ENCODE data around the gene SH2D4B. TPM values are rescaled to one million over a fixed set of nuclear protein-coding genes. Genes with fewer than 3 reads are reported as not detected.

The SH2D4B gene
- total RNA-seq, result under 1 TPM; 0.05 to 0.10 TPM

DNA sequence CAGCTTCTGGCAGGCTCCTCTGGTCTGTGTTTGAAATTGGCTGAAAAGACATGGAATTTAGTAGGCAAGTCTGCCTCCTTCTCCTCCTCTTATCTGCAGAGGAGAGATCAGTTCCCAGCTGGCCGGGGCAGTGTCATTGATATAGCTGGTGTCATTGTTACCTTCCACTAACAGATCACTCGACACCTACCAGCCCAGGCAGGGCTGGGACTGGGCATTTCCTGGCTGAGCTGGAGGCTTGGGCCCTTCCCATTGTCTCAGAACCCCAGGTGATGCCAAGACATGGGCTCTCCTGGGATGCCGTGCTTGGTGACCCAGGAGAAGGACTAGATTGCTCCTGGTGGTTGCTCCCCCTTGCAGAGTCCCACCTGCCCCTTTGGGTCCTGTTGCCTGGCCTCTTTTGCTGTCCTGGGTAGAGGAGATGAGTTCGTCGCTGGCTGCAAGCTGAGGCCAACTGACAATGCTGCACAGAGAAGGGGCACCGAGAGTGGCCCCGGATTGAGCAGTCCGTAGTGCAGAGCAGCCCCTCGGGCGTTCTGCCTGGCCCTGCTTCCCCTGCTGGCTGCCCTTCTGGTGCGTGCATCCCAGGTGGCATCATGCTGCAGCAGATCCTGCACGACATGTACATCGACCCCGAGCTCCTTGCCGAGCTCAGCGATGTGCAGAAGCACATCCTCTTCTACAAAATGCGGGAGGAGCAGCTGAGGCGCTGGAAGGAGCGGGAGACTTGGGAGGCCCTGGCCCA lies at the start of gene SH2D4B:
Gene SH2D4B, plus strand, starts transcription at position 167 of the 745 bp plus-strand sequence. Its CDS starts 430 bp downstream, at position 597.
- Mint-ChIP-seq H3K4me3 (peak within 1 kb of the TSS; percentile 89), H3K4me1 (ENCODE audit: low read depth) (peaks cover 14% of the 10 kb centered on the region), H3K27me3 (ENCODE audit: low read depth) (no peaks in the 10 kb centered on the region), H3K27ac (peak within 1 kb of the TSS; percentile 98), H3K9me3 (no peaks in the 10 kb centered on the region), H3K36me3 (ENCODE audit: low read depth) (no peaks in the 10 kb centered on the region)
- intact Hi-C loops (cut with micrococcal nuclease), result loop anchor here (2.0 to 10.0 kb wide), 4 partner anchors 61 to 461 kb away; partner anchors contain the start of gene TMEM254
- CTCF ChIA-PET, result interaction anchor here (0.6 to 0.9 kb wide), 3 partner anchors 10 to 32 kb away, joined by 3 read pairs; no protein-coding TSS in a partner anchor
- no peak for DNase-seq

DNA sequence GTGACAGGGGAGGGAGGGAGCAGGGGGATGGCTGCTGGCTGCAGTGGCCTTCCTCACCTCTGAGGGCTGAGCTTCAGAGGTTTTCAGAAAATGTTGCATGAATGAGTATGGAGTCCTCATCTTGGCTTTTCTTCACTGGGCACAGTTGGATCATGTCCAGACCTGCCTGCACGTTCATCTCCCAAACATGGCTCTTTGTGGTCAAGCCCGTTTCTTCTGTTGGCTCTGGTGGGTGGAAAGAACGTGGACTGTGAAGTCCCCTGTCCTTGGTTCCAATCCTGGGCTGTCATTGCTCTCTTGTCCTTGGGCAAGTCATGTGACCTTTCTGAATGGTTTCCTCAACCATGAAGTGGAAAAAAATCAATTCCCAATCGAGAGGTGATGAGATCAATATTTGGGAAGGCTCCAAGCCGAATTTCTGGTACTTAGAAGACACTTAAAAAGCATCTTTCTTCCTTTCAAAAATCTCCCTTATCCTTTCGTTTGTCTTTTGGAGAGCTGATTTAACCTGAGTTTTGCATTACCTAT lies 49.1 kb upstream of the SH2D4B start:
- peaks cover 29% of the 10 kb centered on the region for H3K36me3 Mint-ChIP-seq (ENCODE audit: low read depth)
- H3K27me3 Mint-ChIP-seq (ENCODE audit: low read depth), result no peaks in the 10 kb centered on the region
- no peaks in the 10 kb centered on the region for H3K9me3 Mint-ChIP-seq
- peaks cover 98% of the 10 kb centered on the region for H3K4me1 Mint-ChIP-seq (ENCODE audit: low read depth)
- CTCF ChIA-PET, result interaction anchor here (0.9 to 11.2 kb wide), 6 partner anchors 12 to 44 kb away, joined by 3 to 165 read pairs (median 4); no protein-coding TSS in a partner anchor
- H3K4me3 Mint-ChIP-seq, result no peak overlapping the region
- intact Hi-C loops (cut with micrococcal nuclease), result no loop called here
- no peak for DNase-seq
- H3K27ac Mint-ChIP-seq, result peak overlapping the region; percentile 86

DNA sequence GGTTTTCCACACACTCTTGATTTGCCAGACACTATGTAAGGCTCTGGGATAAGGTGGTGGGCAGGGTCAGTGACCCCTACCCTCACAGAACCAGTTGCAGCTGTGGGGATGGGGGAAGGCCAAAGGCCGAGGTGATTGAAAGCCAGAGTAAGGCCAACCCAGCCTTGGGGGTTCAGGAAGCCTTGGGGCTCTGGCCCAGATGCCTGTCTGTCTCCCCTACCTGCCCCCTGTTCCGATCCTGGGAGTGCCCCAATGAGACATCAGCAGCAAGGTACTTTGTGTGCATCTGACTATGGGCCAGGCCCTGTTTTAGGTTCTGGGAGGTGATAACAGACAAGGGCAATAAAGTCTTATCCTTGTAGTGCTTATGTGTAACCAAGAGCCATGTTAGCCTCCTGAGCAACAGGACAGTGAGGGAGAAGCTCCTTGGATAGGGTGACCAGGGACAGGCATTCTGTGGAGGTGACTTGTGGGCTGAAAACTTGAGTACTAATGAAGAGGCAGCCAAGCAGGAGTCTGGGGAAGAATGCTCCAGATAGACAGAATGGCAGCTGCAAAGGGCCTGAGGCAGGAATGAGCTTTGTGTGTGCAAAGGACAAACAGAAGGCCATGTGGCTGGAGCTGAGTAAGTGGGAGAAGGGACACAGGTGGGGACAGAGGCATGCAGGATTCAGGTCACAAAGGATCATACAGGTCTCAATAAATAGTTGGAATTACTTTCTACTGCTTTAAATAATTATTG lies 48.2 kb upstream of the SH2D4B start:
- peak overlapping the region; percentile 42 for H3K27ac Mint-ChIP-seq
- H3K36me3 Mint-ChIP-seq (ENCODE audit: low read depth), result peaks cover 28% of the 10 kb centered on the region
- H3K4me3 Mint-ChIP-seq, result no peak overlapping the region
- no peaks in the 10 kb centered on the region for H3K27me3 Mint-ChIP-seq (ENCODE audit: low read depth)
- intact Hi-C loops (cut with micrococcal nuclease), result no loop called here
- H3K9me3 Mint-ChIP-seq, result no peaks in the 10 kb centered on the region
- CTCF ChIA-PET, result interaction anchor here (0.5 to 11.2 kb wide), 4 partner anchors 12 to 45 kb away, joined by 3 to 165 read pairs (median 5); no protein-coding TSS in a partner anchor
- H3K4me1 Mint-ChIP-seq (ENCODE audit: low read depth), result peaks cover 99% of the 10 kb centered on the region
- DNase-seq, result no peak

DNA sequence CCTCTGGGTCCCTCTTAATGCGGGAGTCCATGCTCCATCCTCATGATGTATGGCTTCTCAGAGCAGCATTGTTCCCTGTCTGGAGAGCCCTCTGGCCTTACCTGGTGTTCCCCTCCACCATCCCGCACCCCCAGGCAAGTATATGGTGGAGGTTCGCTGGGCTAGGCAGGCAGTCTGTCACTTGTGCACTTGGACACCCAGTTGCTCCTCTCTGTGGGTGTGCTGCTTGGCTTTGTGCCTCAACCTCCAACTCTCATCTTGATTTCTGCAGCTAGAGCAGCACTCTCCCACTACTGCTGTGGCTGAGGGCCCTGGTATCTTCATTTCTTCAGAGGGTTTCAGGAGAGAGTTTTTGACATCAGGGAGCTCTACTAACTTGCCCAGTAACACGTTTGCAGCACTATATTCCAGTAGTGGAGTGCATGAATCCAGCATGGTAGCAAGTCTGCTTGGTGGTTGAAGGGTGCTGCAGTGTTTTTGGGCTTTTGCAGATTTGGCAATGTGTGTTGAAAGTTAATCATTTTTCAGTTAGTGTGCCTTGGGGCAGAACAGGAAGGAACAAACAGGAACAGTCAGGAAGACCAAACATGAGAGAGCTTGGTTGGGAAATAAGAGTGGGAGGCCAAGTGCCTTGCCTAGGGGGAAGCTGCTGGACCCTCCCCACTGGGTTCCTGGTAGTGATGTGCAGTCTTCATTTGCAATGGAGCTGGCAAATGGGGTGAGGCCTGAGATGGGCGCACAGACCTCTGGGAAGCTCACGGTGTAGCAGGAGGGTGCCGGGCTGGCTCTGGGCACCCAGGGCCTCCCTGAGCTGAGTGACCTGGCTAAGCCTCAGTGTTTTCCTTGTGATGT lies 46.2 kb upstream of the SH2D4B start:
- peaks cover 99% of the 10 kb centered on the region for H3K4me1 Mint-ChIP-seq (ENCODE audit: low read depth)
- H3K27ac Mint-ChIP-seq, result peak overlapping the region; percentile 65
- intact Hi-C loops (cut with micrococcal nuclease), result no loop called here
- CTCF ChIA-PET, result interaction anchor here (1.1 to 11.2 kb wide), 5 partner anchors 10 to 38 kb away, joined by 3 to 165 read pairs (median 4); no protein-coding TSS in a partner anchor
- H3K9me3 Mint-ChIP-seq, result peaks cover 4% of the 10 kb centered on the region
- H3K36me3 Mint-ChIP-seq (ENCODE audit: low read depth), result peaks cover 39% of the 10 kb centered on the region
- no peak for DNase-seq
- no peaks in the 10 kb centered on the region for H3K27me3 Mint-ChIP-seq (ENCODE audit: low read depth)
- H3K4me3 Mint-ChIP-seq, result no peak overlapping the region

DNA sequence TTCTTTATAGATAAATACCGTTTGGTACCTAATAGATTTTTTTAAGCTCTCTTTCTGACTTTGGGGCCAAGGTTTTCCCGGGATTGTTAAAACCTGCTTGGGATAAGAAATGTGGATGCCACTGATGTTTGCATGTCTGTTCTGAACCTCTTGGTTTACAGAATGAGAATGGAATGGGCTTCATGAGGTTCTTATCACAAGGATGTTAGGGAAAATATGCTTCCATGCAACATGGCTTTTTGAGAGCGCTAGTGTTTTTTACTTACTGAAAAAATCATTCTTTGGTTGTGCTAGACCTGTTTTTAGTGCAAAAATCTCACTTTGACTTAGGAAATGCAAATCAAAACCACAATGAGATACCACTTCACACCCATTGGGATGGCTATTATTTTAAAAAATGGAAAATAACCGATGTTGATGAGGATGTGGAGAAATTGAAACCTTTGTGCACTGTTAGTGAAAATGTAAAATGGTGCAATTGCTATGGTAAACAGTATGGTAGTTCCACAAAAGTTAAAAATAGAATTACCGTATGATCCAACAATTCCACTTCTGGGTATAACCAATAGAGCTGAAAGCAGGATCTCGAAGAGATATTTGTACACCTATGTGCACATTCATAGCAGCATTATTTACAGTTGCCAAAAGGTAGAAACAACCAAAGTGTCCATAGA lies 44.7 kb upstream of the SH2D4B start:
- no peaks in the 10 kb centered on the region for H3K27me3 Mint-ChIP-seq (ENCODE audit: low read depth)
- CTCF ChIA-PET, result interaction anchor here (0.6 to 11.2 kb wide), 6 partner anchors 8 to 46 kb away, joined by 3 to 165 read pairs (median 4); no protein-coding TSS in a partner anchor
- H3K4me3 Mint-ChIP-seq, result peak overlapping the region; percentile 27
- no peak for DNase-seq
- H3K36me3 Mint-ChIP-seq (ENCODE audit: low read depth), result peaks cover 44% of the 10 kb centered on the region
- H3K9me3 Mint-ChIP-seq, result peaks cover 9% of the 10 kb centered on the region
- intact Hi-C loops (cut with micrococcal nuclease), result loop anchor here (1.0 kb wide), 3 partner anchors 8 to 21 kb away; no protein-coding TSS in a partner anchor
- H3K27ac Mint-ChIP-seq, result peak overlapping the region; percentile 85
- peaks cover 99% of the 10 kb centered on the region for H3K4me1 Mint-ChIP-seq (ENCODE audit: low read depth)

DNA sequence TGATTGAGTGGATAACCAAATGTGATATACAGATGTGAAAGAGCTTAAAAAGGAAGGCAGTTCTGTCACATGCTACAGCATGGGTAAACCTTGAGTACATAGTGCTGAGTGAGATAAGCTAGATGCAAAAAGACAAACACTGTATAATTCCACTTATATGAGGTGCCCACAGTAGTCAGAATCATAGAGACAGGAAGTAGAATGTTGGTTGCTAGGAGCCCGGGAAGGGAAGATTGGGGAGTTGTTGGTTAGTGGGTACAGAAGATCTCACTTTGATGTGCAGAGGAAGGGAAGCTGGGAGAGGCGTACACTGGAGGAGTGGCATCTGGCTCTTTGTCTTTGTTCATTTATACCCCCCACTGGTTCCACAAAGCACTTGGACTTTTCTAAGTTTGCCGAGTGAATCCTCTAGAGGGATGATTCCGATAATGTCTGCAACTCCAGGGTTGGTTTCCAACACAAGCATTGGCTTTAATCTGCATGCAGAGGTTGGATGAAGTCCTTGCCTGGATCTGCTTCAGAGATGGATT lies 44.1 kb upstream of the SH2D4B start:
- peak overlapping the region; percentile 85 for H3K27ac Mint-ChIP-seq

DNA sequence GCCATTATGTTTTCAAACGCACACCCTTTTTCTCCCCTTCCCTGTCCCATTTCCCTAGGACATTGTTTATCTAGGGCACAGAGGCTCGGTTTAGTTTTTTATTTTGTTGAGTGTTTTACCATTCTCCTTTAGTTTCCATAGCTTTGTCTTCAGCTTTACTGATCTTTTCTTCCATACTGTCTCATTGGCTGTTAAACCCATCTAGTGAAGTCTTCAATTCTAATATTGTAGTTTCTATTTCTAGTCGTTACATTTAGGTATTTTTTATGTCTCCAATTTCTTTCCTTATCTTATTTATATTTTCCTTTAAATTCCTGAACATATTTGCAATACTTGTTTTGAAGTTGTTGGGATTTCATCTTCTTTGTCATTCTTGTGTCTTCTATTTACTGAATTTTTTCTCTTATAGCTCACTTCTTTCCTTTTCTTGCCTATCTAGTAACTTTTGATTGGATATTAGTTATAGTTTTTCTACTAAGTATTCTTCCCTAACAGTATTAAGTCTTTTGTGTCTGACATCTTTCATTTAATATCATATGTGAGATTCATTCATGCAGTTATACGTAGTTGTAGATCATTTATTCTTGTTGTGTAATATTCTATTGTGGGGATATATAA lies 41.0 kb upstream of the SH2D4B start:
- Mint-ChIP-seq H3K4me3 (no peak overlapping the region), H3K4me1 (ENCODE audit: low read depth) (peaks cover 98% of the 10 kb centered on the region), H3K36me3 (ENCODE audit: low read depth) (peaks cover 33% of the 10 kb centered on the region), H3K9me3 (peaks cover 9% of the 10 kb centered on the region), H3K27ac (peak overlapping the region; percentile 97), H3K27me3 (ENCODE audit: low read depth) (no peaks in the 10 kb centered on the region)
- DNase-seq, result no peak
- intact Hi-C loops (cut with micrococcal nuclease), result loop anchor here (1.0 kb wide), 1 partner anchor 9 kb away; no protein-coding TSS in a partner anchor
- CTCF ChIA-PET, result interaction anchor here (3.1 to 21.2 kb wide), 4 partner anchors 8 to 47 kb away, joined by 14 to 916 read pairs (median 201); partner anchors contain the start of gene TSPAN14

More for the DNA sequence above, 44.1 kb upstream of the SH2D4B start:
- peaks cover 9% of the 10 kb centered on the region for H3K9me3 Mint-ChIP-seq
- peak overlapping the region; percentile 27 for H3K4me3 Mint-ChIP-seq
- peaks cover 44% of the 10 kb centered on the region for H3K36me3 Mint-ChIP-seq (ENCODE audit: low read depth)
- intact Hi-C loops (cut with micrococcal nuclease), result loop anchor here (1.0 kb wide), 3 partner anchors 8 to 21 kb away; no protein-coding TSS in a partner anchor
- CTCF ChIA-PET, result interaction anchor here (1.0 to 11.2 kb wide), 4 partner anchors 7 to 46 kb away, joined by 3 to 165 read pairs (median 4); no protein-coding TSS in a partner anchor
- peak; percentile 49 for DNase-seq
- H3K4me1 Mint-ChIP-seq (ENCODE audit: low read depth), result peaks cover 99% of the 10 kb centered on the region
- H3K27me3 Mint-ChIP-seq (ENCODE audit: low read depth), result no peaks in the 10 kb centered on the region

DNA sequence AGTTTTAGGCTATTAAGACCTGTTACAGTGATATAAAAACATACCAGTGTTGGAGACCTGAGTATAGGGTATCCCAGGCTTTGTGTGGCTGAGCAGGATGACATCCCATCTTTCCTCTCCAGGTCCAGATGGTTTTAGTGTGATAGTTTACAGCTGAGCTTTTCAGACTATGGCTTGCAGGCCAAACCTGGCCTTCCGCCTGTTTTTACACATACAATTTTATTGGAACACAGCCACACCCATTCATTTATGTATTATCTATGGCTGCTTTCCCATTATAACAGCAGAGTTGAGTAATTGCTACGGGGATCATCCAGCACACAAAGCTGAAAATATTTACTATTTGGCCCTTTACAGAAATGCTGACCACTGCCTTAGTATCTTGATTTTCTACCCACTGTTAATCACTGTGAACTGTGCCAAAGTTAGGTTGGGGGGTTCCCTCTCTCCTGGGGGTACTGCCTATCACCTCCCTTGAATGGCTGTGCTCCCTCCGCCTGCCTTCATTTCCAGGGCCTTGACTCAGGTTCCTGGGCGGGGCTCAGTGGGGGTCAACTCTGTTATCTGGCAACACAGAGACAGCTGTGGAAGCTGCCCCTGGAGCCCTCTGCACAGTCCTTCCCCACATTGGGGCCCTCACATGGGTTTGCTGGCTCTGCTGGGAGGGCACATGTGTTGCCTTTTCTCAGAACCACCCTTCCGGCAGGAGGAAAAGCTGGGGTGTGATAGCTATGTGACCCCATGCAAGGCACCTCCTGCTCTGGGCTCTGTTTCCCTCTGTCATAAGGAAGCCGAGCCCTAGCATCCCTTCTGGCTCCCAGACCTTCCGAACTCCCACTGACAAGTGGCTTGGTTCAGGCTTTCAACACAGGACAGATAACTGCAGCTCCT lies 40.3 kb upstream of the SH2D4B start:
- intact Hi-C loops (cut with micrococcal nuclease), result loop anchor here (1.0 kb wide), 2 partner anchors 10 to 38 kb away; no protein-coding TSS in a partner anchor
- CTCF ChIA-PET, result interaction anchor here (0.9 to 21.2 kb wide), 6 partner anchors 8 to 73 kb away, joined by 4 to 916 read pairs (median 90); partner anchors contain the start of gene TSPAN14
- Mint-ChIP-seq H3K27me3 (ENCODE audit: low read depth) (no peaks in the 10 kb centered on the region), H3K36me3 (ENCODE audit: low read depth) (peaks cover 34% of the 10 kb centered on the region), H3K4me3 (peak overlapping the region; percentile 13), H3K9me3 (peaks cover 9% of the 10 kb centered on the region), H3K4me1 (ENCODE audit: low read depth) (peaks cover 98% of the 10 kb centered on the region), H3K27ac (peak overlapping the region; percentile 97)
- peak; percentile 52 for DNase-seq

DNA sequence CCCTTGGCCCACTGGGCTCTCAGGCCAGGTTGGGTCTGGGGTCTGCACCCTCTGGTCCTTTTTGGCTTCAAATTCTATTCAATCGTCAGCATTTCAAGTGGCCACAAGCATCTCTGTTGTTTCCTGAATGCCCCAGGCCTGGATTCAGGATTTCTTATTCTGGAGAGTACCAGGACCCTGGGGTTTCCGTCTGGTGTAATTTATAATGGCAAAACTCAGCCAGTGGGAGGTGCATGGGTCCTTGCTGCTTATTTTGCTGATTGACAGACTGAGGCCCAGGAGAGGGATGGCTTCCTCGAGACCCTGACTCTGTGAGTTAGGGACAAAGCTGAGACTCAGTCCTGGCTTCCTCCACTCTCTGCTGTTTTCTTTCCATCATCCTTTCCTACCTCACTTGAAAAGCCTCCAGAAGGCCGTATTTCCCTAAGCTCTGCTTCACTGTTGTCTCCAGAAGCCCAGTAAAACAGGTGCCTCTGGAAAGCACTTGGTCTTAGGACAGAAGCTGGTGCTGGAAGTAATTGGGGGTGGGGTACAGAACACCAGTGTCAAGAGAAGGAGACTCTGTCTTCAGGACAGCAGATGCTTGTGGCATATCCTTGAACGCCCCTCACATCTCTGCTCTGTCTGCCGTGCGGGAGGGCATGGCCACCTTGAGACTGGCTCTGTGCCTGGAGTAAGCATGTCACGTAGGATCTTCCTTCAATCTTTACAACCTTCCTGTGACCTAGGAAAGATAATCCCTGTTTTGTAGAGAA lies 39.4 kb upstream of the SH2D4B start:
- H3K4me1 Mint-ChIP-seq (ENCODE audit: low read depth), result peaks cover 99% of the 10 kb centered on the region
- no peaks in the 10 kb centered on the region for H3K27me3 Mint-ChIP-seq (ENCODE audit: low read depth)
- CTCF ChIA-PET, result interaction anchor here (0.9 to 21.2 kb wide), 8 partner anchors 7 to 74 kb away, joined by 3 to 916 read pairs (median 12); partner anchors contain the start of gene TSPAN14
- H3K4me3 Mint-ChIP-seq, result peak overlapping the region; percentile 53
- H3K36me3 Mint-ChIP-seq (ENCODE audit: low read depth), result peaks cover 31% of the 10 kb centered on the region
- DNase-seq, result no peak
- intact Hi-C loops (cut with micrococcal nuclease), result loop anchor here (1.0 kb wide), 1 partner anchor 39 kb away; no protein-coding TSS in a partner anchor
- peaks cover 9% of the 10 kb centered on the region for H3K9me3 Mint-ChIP-seq
- peak overlapping the region; percentile 97 for H3K27ac Mint-ChIP-seq
